Measurements from ENCODE around the gene MRPS18A.
"Not testable (repeated sequence)": the region's sequence is repeated elsewhere in the genome, so short reads cannot be mapped to it uniquely, and the experiment has no call there.

Gene MRPS18A

DNA sequence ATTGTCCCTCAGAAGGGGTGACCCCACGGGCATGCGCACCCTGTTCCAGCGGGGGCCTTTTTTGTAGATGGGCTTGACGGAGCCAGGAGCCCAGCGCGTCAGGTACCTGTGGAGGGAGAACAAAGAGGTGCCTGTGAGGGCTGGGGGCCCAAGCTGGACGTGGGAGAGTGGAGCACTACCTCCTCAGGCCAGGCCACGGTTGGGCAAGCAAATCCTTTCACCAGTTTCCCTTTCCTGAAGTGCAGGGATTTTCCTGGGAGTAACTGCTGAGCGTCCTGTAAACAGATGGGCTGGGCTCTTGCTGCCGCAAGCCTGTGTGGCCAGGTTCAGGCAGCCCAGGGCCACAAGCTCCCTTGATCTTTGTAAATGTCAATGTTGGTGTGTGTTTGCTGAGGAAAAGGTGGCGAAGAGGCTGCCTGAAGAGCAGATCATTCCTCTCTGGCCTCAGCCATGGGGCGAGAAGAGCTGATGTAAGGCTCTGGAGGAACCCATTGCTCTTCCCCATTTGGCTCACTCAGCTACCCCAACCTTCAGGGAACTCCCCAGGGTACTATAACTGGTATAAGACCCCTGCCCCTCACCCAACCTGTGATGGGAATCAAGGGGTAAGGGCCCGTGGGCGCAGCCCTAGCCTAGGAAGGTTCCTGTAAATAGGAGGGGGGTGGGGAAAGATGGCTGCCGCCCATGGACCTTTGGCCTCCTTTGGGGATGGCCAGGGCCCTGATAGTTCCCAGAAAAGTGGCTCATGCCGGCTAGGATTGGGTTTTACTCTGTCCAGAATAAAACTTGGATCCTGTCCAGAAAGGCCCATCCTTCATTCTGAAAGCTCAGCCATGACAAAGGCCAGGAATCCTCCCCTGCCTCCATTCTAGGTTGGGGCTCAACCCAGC, 15.5 kb downstream of the MRPS18A start:
- DNase-seq: no peak

DNA sequence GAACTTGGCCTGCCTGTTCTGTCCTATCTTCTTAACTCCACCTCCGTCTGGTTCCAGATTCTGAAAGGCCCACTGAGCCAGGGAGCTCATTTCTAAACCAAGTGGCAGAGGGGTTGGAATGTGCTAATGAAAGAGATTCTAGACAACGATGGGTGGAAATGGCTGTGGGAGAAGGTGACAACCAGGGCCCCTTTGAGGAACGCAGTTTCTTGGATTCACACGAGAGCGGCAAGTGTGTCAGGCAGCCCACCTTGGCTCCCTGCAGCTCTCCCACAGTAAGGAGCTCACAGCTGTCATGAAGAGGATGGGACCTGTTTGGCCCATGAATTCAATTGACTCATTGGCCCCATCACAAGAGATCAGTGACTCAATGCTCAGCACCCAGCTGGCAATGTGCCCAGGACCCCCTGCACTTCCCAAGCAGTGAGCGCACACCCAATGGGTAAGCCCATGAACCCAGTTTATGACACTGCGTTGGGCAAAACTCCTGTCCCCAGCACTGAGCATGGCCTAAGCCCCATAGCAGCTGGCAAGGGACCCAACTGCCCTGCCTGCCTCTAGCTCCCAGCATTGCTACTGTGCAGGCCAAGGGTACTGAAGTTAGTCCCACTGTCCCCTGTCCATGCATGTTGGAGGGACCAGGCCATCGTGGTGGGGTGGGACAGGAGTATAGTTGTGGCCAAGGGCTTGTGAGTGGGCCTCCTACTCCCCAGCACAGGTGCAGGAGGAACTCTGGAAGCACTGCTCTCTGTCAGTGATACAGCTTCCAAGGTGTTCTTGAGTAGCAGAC, 16.4 kb downstream of the MRPS18A start:
- DNase-seq: no peak

DNA sequence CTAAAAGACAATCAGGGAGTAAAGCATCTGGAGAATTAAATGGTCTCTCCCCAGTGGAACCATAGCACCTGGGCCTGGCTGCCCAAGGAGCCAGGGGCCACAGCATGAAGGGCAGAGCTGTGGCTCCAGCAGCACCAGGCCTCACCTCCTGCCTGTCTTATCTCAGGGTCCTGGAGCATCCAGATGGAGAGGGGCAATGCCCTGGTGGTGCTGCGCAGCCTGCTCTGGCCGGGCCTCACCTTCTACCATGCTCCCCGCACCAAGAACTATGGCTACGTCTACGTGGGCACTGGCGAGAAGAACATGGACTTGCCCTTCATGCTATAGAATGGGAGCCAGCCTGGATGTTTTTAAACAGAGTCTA, 17.0 kb downstream of the MRPS18A start:
- no peak for DNase-seq

DNA sequence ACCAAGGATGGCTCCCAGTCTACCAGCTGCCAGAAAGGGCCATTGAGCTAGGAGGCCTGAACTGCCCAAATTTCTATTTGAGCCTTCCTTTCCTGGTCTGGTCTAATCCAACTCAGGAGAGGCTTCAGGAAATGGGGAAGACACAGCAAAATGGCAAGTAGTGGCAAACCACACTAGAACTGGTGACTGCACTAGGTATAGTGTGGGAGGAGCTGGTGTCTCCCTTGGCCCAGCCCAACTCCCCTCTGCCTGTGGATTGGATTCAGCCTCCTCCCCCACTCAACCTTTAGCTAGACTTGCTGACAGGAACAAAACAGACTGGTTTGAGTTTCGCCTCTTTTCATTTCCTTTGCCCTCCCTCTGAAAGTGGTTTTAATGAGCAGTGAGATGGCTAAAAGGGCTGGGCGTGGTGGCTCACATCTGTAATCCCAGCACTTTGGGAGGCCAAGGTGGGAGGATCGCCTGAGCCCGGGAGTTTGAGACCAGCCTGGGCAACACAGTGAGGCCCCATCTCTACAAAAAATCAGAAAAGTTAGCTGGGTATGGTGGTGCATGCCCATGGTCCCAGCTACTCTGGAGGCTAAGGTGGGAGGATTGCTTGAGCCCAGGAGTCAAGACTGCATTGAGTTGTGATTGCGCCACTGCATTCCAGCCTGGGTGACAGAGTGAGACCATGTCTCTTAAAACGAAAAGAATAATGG, 17.5 kb downstream of the MRPS18A start:
- peak in 1 of 56 donors; percentile 36 for DNase-seq

DNA sequence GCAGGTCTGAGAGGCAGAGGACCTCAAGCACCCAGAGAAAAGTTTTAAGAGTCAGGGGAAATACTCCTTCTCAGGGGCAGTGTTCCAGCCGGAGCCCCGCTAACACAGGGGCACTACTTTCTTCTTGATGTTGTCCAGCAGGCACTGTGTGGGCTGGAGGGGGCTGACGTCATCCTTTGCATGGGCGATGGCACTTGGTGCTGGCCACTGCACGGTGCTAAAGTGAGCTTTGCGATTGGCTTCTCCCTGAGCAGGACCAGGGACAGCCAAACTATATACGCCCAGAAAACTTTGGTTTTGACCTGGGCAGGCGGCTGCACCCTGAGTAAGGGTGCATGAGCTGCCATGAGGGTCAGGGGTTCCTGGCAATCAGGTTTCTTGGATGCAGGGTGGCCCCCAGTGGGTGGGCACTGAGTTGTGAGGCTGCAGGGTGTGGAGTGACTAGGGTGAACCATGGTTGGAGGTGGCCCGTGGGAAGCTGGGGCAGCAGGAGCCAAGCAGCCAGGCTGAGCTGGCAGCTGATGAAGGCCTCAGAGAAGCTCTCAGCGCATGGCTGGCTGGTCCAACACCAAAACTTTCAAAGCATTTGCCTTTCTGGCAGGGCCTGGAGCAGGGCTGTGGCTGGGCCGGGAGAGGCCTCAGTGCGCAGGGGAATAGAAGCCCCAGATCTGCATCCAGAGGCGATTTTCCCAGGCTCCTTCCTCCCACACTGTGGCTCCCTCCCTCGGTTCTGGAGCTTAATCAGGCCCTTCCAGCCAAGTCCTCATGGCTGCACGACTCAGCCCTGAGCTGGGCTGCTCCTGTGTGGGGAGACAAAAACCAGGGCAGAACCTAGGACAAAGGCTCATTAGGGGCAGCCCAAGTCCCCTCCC, 18.3 kb downstream of the MRPS18A start:
- DNase-seq: peak in 40 of 56 donors; percentile 28 to 78 (median 44)

DNA sequence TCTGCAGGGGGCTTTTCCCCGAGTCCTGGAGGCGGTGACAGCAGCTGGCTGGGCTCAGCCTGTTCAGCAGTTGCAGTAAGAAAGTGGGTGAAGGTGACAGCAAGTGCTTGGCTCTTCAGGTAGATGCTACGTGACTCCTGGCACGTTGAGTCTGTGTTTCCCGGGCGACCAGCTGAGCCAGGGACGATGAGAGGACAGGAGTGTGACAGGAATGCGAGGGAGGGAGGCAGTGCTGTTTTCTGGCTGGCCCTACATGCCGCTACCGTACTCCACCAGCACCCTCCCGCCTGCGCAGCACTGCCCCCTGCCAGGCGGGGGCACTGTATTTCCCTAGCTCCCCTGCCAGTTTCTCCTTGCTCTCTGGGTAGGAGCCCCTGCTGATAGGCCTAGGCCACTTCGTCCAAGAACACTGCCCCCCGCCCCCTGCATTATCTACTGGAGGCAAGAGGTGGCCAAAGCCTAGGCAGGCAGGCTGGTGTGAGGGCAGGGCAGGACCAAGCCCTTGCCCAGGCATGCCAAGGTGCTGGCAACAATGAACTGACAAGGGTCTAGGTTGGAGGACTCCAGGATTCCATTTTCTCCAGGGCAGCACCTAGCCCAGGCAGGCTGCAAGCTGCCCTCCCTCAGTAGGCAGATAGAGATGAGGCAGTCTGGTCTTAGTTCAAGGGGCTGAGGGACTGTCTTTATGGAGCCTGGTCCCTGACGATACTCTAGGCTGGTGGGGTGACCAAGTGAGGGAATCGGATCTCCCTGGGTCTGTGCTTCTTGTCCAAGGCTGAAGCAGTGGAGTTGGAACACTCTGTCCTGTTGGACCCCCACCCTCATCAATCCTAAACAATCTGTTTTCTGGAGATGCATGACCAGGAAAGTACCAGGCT, 19.2 kb downstream of the MRPS18A start:
- peak in 43 of 56 donors; percentile 6 to 77 (median 45) for DNase-seq

DNA sequence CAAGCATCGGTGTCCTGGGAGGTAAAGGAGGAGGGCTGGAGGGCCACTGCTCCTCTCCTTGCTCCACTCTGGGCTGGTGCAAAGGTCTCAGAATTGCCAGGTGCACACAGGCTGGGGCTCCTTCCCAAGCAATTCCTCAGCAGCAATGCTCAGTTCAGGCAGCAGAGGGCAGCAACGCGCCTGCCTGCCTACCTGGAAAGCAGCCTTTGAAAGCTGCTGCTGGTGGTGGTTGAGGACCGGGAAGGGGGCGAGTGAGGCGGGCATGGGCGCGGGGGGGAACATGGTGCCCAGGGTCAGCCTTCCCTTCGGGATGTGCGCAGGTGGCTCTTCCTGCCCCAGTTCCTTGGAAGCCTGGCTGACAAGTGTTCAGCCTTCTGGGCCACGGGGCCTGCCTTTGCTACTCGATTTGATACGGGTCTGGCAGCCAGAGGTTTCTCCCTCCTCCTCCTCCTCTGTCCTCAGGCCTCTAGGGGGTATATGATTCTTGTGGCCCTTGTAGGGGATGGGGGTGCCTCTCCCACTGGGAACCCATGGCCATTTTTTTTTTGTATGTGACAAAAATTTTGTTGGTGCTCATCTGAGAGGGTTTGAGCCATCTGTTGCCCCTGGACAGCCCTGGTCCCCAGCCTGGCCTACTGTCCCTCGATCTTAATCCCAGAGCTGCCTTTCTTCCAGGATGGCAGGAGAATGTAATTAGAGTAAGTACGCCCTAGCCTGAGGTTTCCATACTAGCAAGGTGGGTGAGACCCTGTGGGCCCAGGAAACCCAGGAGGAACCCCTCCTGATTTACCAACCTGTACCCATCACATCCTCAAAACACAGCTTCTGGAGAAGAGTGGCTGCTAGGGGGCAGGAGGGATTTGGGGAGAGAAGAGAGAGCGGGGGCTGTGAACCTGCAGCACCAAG, 20.1 kb downstream of the MRPS18A start:
- DNase-seq: peak in 54 of 56 donors; percentile 9 to 89 (median 66)

DNA sequence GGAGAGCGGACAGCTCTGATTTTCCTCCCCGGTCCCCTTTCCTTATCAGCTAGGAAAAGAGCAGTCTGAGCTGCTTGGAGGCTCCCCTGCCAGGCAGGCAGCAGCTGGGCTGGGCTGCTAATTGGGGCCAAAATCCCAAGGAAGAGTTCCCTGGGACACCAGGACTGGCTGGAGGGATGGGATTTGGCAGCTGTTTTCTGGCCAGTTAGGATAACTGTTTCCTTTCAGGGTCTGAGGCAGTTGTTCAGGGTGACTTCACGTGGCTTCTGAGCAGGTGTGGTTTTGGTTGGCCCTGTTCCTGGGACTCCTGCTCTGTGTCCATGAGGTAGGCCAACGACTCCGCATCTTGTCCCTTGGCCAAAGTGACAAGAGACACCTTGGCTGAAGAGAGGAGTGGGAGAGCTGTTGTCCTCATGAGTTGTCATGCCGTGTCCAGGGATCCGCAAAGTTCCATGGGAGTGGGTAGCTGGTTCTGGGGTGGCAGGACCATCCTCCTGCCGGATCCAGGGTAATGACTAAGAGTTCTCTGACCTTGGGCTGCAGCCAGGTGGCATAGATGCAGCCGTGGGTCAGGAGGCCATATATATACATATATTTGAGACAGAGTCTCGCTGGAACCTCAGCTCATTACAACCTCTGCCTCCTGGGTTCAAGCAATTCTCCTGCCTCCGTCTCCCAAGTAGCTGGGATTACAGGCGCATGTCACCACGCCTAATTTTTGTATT, 21.2 kb downstream of the MRPS18A start:
- no peak for DNase-seq

DNA sequence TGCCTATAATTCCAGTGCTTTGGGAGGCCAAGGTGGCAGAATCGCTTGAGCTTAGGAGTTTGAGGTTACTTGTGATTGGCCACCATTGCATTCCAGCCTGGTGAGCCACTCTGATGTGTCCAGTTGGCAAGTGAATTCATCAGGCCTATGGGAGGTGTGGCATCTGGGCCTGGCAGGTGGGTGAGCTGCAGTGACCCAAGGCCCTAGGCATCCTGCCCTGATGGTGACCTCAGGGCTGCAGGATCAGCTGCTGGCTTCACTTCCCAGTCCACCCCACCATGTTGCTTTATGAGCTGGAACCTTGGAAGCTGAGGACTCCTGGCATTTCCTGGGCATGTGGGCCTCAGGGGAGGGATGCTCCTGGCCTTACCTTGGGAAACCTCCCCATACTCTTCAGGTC, 22.2 kb downstream of the MRPS18A start:
- DNase-seq: no peak

DNA sequence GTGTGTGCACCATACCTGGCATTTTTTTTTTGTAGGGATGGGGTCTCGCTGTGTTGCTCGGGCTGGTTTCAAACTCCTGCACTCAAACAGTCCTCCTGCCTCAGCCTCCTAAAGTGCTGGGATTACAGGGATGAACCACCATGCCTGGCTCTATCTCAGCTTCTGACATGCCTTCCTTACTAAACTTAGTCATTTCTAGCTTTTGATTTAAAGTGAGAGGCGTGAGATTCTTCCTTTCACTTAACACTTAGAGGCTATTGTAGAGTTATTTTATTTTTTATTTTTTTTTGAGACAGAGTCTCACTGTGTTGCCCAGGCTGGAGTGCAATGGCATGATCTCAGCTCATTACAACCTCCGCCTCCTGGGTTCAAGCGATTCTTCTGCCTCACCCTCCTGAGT, 24.6 kb downstream of the MRPS18A start:
- DNase-seq: not testable (repeated sequence)

DNA sequence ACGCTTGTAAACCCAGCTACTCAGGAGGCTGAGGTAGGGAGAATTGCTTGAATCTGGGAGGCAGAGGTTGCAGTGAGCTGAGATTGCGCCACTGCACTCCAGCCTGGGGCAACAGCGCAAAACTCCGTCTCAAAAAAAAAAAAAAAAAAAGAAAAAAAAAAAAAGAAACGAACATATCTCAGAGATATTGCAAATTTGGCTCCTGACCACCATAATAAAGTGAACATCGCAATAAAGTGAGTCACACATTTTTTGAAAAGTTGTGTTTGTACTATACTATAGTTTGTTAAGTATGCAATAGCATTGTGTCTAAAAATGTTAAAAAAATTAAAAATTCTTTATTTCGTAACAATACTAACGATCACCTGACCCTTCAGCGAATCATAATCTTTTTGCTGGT, 29.4 kb downstream of the MRPS18A start:
- DNase-seq: no peak

DNA sequence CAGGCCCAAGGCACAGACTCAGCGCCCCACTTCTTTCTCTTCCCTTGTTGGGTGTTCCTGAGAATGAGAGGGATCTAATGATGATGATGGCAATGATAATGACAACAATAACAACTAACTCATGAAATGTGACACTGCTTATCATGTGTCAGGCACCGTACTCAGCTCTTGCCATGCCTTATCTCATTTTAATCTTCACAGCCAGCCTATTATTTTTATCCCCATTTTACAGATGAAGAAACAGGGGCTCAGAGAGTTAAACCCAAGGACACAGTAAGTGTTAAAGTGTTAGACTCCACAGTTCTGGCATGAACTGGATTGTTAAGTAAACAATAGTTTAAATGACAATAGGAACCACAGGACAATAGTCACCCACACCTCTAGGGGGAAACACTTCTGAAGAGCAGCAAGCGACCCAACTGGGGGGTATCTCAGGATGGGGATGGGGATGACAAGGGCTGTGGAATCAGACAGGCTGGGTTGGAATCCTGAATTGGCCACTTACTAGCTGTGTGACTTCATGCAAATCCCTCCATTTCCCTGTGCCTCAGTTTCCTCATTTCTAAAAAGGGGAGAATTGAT, 30.3 kb downstream of the MRPS18A start:
- no peak for DNase-seq

DNA sequence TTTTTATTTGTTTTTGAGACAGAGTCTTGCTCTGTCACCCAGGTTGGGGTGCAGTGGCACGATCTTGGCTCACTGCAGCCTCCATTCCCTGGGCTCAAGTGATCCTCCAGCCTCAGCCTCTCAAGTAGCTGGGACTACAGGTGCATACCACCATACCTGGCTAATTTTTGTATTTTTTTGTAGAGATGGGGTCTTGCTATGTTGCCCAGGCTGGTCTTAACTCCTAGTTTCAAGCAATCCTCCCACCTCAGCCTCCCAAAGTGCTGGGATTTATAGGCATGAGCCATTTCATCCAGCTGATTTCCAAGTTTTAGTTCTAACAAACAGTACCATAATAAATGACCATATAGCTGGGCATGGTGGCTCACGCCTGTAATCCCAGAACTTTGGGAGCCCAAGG, 34.8 kb downstream of the MRPS18A start:
- not testable (repeated sequence) for DNase-seq

DNA sequence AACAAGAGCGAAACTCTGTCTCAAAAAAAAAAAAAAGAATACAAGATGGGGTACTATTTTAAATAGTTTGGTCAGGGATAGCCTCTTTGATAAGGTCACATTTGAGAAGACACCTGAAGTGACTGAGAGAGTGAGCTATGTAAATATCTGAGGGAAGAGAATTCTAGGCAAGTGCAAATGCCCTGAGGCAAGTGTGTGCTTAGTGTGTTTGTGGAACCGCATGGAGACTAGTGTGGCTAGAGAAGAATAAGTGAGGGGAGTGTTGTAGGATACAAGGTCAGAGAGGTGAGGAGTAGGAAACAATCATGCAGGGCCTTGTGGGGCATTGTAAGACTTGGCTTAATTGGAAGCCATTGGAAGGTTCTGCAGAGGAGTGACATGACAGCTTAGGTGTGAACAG, 39.3 kb downstream of the MRPS18A start:
- no peak for DNase-seq

DNA sequence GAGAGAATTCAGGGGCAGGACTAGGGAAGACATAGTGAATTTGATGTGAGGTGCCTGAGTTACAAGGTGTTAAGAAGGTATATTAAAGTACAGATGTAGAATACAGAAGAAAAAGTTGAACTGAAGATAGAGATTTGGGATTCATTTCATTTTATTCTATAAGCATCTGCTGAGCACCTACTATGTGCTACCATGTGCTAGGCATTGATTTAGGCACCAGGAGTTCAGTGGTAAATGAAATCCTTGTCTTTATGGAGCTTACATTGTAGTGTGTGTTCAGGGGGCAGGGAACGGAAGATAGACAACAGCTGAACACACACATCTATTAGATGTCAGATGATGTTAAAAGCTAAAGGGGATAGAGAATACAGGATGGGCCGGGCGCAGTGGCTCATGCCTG, 40.0 kb downstream of the MRPS18A start:
- DNase-seq: no peak

DNA sequence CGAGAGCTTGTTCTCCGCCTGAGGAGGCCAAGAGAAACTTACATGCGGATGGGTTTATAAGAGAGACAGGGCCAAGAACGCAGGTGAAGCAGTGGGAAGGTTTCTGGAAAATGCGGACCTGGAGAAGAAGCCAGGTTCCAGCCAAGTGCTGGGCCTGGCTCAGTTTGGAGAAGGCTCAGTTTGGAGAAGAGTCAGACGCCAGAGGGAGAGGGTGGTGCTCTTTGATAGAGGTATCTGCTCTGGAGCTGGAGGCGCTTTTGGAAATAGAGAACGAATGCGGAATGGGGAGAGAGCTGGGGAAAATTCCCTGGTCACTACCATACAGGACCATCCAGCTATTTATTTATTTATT, 42.0 kb downstream of the MRPS18A start:
- DNase-seq: no peak

DNA sequence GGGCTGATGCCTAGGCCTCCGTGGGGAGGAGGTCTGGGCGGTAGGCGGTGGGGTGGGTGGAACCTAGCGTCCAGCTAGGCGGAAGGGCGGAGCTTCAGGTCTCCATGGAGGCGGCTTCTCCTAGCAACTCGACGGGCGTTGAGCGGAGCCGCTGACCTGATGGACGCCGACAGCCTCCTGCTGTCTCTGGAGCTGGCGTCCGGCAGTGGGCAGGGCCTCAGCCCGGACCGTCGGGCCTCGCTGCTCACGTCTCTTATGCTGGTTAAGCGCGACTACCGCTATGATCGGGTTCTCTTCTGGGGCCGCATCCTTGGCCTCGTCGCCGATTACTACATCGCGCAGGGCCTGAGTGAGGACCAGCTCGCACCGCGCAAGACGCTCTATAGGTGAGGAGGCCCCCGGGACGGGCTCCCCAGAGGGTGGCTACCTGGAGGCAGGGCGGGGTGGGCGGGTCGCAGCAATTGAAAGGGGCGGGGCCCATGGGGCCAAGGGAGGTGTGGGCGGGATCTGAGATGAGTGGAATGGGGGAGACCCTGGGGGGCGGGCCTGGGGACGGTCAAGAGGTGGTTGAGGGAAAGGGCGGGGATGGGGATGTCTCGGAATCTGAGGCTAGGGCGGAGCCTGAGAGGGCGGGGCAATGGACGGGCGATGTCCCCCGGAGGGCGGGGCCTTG, 42.5 kb downstream of the MRPS18A start, which contains the start of gene RSPH9:
Gene RSPH9, plus strand, starts transcription at position 97 of the 673 bp plus-strand sequence. Its CDS starts 63 bp downstream, at position 160.
- DNase-seq: peak in 20 of 56 donors; percentile 8 to 73 (median 27)
